ENCODE results near the gene COMMD3. TPM values are rescaled to one million over a fixed set of nuclear protein-coding genes. Genes with fewer than 3 reads are reported as not detected.

The COMMD3 gene
- total and polyA plus RNA-seq, 2 of the 4 experiments (the other 2 are of a cell fraction): 30.8 to 44.8 TPM

GRCh38 chr10:22309180-22310000 lies 6.8 kb upstream of the COMMD3 start:
- WGBS, 2 experiments (ENCODE audit: extremely low coverage in 2 of 2, insufficient read length in 1 of 2): no CpG with 5 or more reads among the region's 4 CpGs
- DNase-seq (no peak), ATAC-seq (ENCODE audit: low read depth) (no peak)
- no peak overlapping the region for H2AFZ ChIP-seq (replicated peaks; ENCODE audit: low read length, poor library complexity)
- no peak overlapping the region for H3K4ac ChIP-seq (ENCODE audit: low read depth, low read length)
- TF ChIP-seq BHLHE40 (IDR thresholded peaks at IDR 0.05; ENCODE audit: low read depth, low read length): no peak
- no peak for TF ChIP-seq MAFK (IDR thresholded peaks at IDR 0.05; ENCODE audit: low read depth, low read length)
- TF ChIP-seq MAZ (IDR thresholded peaks at IDR 0.05; ENCODE audit: borderline replicate concordance, low read depth, low read length): no peak
- TF ChIP-seq MXI1 (IDR thresholded peaks at IDR 0.05; ENCODE audit: borderline replicate concordance, low read depth, low read length): no peak
- no peak for TF ChIP-seq SMC3 (IDR thresholded peaks at IDR 0.05; ENCODE audit: low read depth, low read length)
- no peak for TF ChIP-seq CTCF (conservative IDR thresholded peaks at IDR 0.05; ENCODE audit: low read depth, low read length)
- no peaks in the 10 kb centered on the region for H3K36me3 ChIP-seq (ENCODE audit: control insufficient read depth, insufficient read depth, low read length)
- in situ Hi-C loops (cut with MboI; ENCODE audit: low sequenced_read_pairs) (loop anchor here (25.0 kb wide), 1 partner anchor 797 kb away; no protein-coding TSS in a partner anchor), intact Hi-C loops (cut with micrococcal nuclease) (no loop called here), dilution Hi-C loops (cut with HindIII; ENCODE audit: low sequenced_read_pairs, unreplicated experiment) (no loop called here)
- H3K4me2 ChIP-seq (ENCODE audit: low read depth, low read length): no peak overlapping the region
- H3K9me3 ChIP-seq (ENCODE audit: control insufficient read depth, insufficient read depth, low read length): no peaks in the 10 kb centered on the region
- no TSS peak for BruUV-seq (replicated peaks)
- H3K79me1 ChIP-seq (ENCODE audit: low read depth in 1 of 2, low read length in 2 of 2): no peaks in the 10 kb centered on the region
- no peaks in the 10 kb centered on the region for H3K27me3 ChIP-seq (ENCODE audit: control insufficient read depth, insufficient read depth, low read length)
- H4K5ac ChIP-seq (ENCODE audit: low read depth, low read length): no peak overlapping the region
- H2BK5ac ChIP-seq (ENCODE audit: low read depth, low read length, poor library complexity, severe bottlenecking): no peak overlapping the region
- no peak overlapping the region for H2BK120ac ChIP-seq (ENCODE audit: low read depth, low read length)
- H2BK20ac ChIP-seq (ENCODE audit: low read depth, low read length): no peak overlapping the region
- no peak overlapping the region for H3K9ac ChIP-seq (ENCODE audit: low read depth, low read length)
- H2AK9ac ChIP-seq (replicated peaks; ENCODE audit: low read depth, low read length, poor library complexity): no peak overlapping the region
- no peaks in the 10 kb centered on the region for H3K4me1 ChIP-seq (ENCODE audit: control insufficient read depth, insufficient read depth, low read length)
- H3K27ac ChIP-seq (ENCODE audit: insufficient read depth, low read length): no peak overlapping the region
- POLR2A ChIA-PET (ENCODE audit: unreplicated experiment): interaction anchor here (0.6 kb wide), 1 partner anchor 127 kb away, joined by 7 read pairs; no protein-coding TSS in a partner anchor
- H2AK5ac ChIP-seq (ENCODE audit: low read depth, low read length): no peak overlapping the region
- no peak overlapping the region for H3K4me3 ChIP-seq (ENCODE audit: insufficient read depth, low read depth, low read length)
- no peak overlapping the region for H4K8ac ChIP-seq (ENCODE audit: low read depth in 2 of 2, low read length in 2 of 2)
- H4K91ac ChIP-seq (ENCODE audit: insufficient read depth, low read depth, low read length): no peak overlapping the region
- H3K9me1 ChIP-seq (ENCODE audit: insufficient read depth, low read length): no peaks in the 10 kb centered on the region
- H3K56ac ChIP-seq (ENCODE audit: extremely low read depth, insufficient read depth, low read length): no peak overlapping the region
- no peak overlapping the region for H3K23ac ChIP-seq (ENCODE audit: low read depth, low read length)
- no peak overlapping the region for H3K18ac ChIP-seq (ENCODE audit: low read depth, low read length)
- H2BK15ac ChIP-seq (ENCODE audit: low read depth, low read length): no peak overlapping the region
- CTCF ChIA-PET: interaction anchor here (0.6 kb wide), 1 partner anchor 898 kb away, joined by 4 read pairs; no protein-coding TSS in a partner anchor
- no peak overlapping the region for H3K14ac ChIP-seq (replicated peaks; ENCODE audit: low read depth, low read length)
- H4K20me1 ChIP-seq (ENCODE audit: insufficient read depth, low read length): no peaks in the 10 kb centered on the region
